ENCODE data around the gene ULK1. TPM values are rescaled to one million over a fixed set of nuclear protein-coding genes. Genes with fewer than 3 reads are reported as not detected.

ULK1 gene
- total RNA-seq, 1 donor from 2014 or later, result 4.9 TPM

GRCh38 chr12:131963381-131963780 is 69.0 kb downstream of the ULK1 start:
- no peak for DNase-seq (ENCODE audit: low spot score)
- H3K27ac ChIP-seq, result no peak overlapping the region
- peaks cover 7% of the 10 kb centered on the region for H3K4me1 Mint-ChIP-seq
- no peak overlapping the region for H3K9ac ChIP-seq
- peaks cover 10% of the 10 kb centered on the region for H3K36me3 Mint-ChIP-seq
- no peak overlapping the region for H3K27ac Mint-ChIP-seq
- H3K27me3 Mint-ChIP-seq (ENCODE audit: insufficient read depth, low read depth), result no peaks in the 10 kb centered on the region
- H3K4me1 ChIP-seq, result no peaks in the 10 kb centered on the region
- H3K9me3 ChIP-seq (ENCODE audit: low read depth), result no peaks in the 10 kb centered on the region
- peaks cover 4% of the 10 kb centered on the region for H3K36me3 ChIP-seq
- no peak overlapping the region for H3K4me3 Mint-ChIP-seq
- H3K4me2 ChIP-seq, result no peak overlapping the region
- no peak overlapping the region for H2AFZ ChIP-seq (replicated peaks)
- peaks cover 89% of the 10 kb centered on the region for H3K79me2 ChIP-seq (ENCODE audit: low read depth)
- no peaks in the 10 kb centered on the region for H3K9me3 Mint-ChIP-seq
- H4K20me1 ChIP-seq (ENCODE audit: low read depth), result peaks cover 68% of the 10 kb centered on the region
- no peaks in the 10 kb centered on the region for H3F3A ChIP-seq (ENCODE audit: low read depth)
- no peak for TF ChIP-seq EZH2phosphoT487 (IDR thresholded peaks at IDR 0.05)
- TF ChIP-seq EZH2 (IDR thresholded peaks at IDR 0.05), result no peak
- no peak for TF ChIP-seq CTCF (IDR thresholded peaks at IDR 0.05)
- no peak overlapping the region for H3K4me3 ChIP-seq
- no peaks in the 10 kb centered on the region for H3K27me3 ChIP-seq

- TF ChIP-seq EZH2phosphoT487 (IDR thresholded peaks at IDR 0.05) (no peak), CTCF (IDR thresholded peaks at IDR 0.05) (no peak), EZH2 (IDR thresholded peaks at IDR 0.05) (no peak)
- no peak overlapping the region for H2AFZ ChIP-seq (replicated peaks)
- no peaks in the 10 kb centered on the region for H3F3A ChIP-seq (ENCODE audit: low read depth)
- H3K36me3 ChIP-seq, result peaks cover 4% of the 10 kb centered on the region
- H3K79me2 ChIP-seq (ENCODE audit: low read depth), result peaks cover 89% of the 10 kb centered on the region
- H3K4me1 ChIP-seq, result no peaks in the 10 kb centered on the region
- H3K27ac ChIP-seq, result no peak overlapping the region
- no peaks in the 10 kb centered on the region for H3K9me3 Mint-ChIP-seq
- H3K4me3 ChIP-seq, result no peak overlapping the region
- no peak overlapping the region for H3K4me2 ChIP-seq
- peaks cover 2% of the 10 kb centered on the region for H3K27me3 Mint-ChIP-seq (ENCODE audit: insufficient read depth, low read depth)
- H3K27me3 ChIP-seq, result no peaks in the 10 kb centered on the region
- no peaks in the 10 kb centered on the region for H3K4me1 Mint-ChIP-seq
- H3K36me3 Mint-ChIP-seq, result peaks cover 10% of the 10 kb centered on the region
- H3K27ac Mint-ChIP-seq, result no peak overlapping the region
- DNase-seq (ENCODE audit: low spot score), result no peak
- no peak overlapping the region for H3K4me3 Mint-ChIP-seq
- H4K20me1 ChIP-seq (ENCODE audit: low read depth), result peaks cover 51% of the 10 kb centered on the region
- H3K9me3 ChIP-seq (ENCODE audit: low read depth), result no peaks in the 10 kb centered on the region
- no peak overlapping the region for H3K9ac ChIP-seq
Observed at GRCh38 chr12:131965073-131965472, 70.7 kb downstream of the ULK1 start.

GRCh38 chr12:131971226-131971625 is 76.8 kb downstream of the ULK1 start:
- peaks cover 18% of the 10 kb centered on the region for H3K36me3 Mint-ChIP-seq
- H3K79me2 ChIP-seq (ENCODE audit: low read depth), result peaks cover 100% of the 10 kb centered on the region
- no peak overlapping the region for H3K27ac Mint-ChIP-seq
- peaks cover 7% of the 10 kb centered on the region for H3K27me3 Mint-ChIP-seq (ENCODE audit: insufficient read depth, low read depth)
- no peaks in the 10 kb centered on the region for H3K9me3 ChIP-seq (ENCODE audit: low read depth)
- H3K36me3 ChIP-seq, result no peaks in the 10 kb centered on the region
- no peak for TF ChIP-seq EZH2phosphoT487 (IDR thresholded peaks at IDR 0.05)
- no peak for TF ChIP-seq EZH2 (IDR thresholded peaks at IDR 0.05)
- no peak for TF ChIP-seq CTCF (IDR thresholded peaks at IDR 0.05)
- H3K4me3 ChIP-seq, result no peak overlapping the region
- no peaks in the 10 kb centered on the region for H3K27me3 ChIP-seq
- H3K9me3 Mint-ChIP-seq, result no peaks in the 10 kb centered on the region
- H3K9ac ChIP-seq, result no peak overlapping the region
- H3K4me1 Mint-ChIP-seq, result no peaks in the 10 kb centered on the region
- H3F3A ChIP-seq (ENCODE audit: low read depth), result no peaks in the 10 kb centered on the region
- H4K20me1 ChIP-seq (ENCODE audit: low read depth), result peaks cover 1% of the 10 kb centered on the region
- no peak overlapping the region for H3K4me3 Mint-ChIP-seq
- H3K4me2 ChIP-seq, result no peak overlapping the region
- no peaks in the 10 kb centered on the region for H3K4me1 ChIP-seq
- H2AFZ ChIP-seq (replicated peaks), result no peak overlapping the region
- no peak overlapping the region for H3K27ac ChIP-seq
- DNase-seq (ENCODE audit: low spot score), result no peak

Small RNAs within 50 kb of the gene (small RNA-seq; reads per million reads assigned to genes)
- not detected for gene AC131009.3

Other genes with a start within 250 kb of the ULK1 start
- 37.0 and 42.3 TPM in 2 replicates for gene SFSWAP, start 183.5 kb upstream of the ULK1 start, total RNA-seq (ENCODE audit: low replicate concordance)
- gene MMP17, start 66.2 kb upstream of the ULK1 start, total RNA-seq (ENCODE audit: low replicate concordance), result 2.1 and 7.1 TPM in 2 replicates
- 15.9 and 17.8 TPM in 2 replicates for gene PUS1, start 34.7 kb downstream of the ULK1 start, total RNA-seq (ENCODE audit: low replicate concordance)
- 16.3 and 21.2 TPM in 2 replicates for gene EP400, start 55.3 kb downstream of the ULK1 start, total RNA-seq (ENCODE audit: low replicate concordance)
- 8.5 and 15.5 TPM in 2 replicates for gene DDX51, start 249.7 kb downstream of the ULK1 start, total RNA-seq (ENCODE audit: low replicate concordance)
- 3.5 and 12.1 TPM in 2 replicates for gene NOC4L, start 249.8 kb downstream of the ULK1 start, total RNA-seq (ENCODE audit: low replicate concordance)